HEK293T (cell line): ENCODE data around the gene CERK.

Experiments
- CTBP1 ChIP-seq: fragments of 450-650 bp; IDR thresholded peaks from 2 replicates; pipeline ENCODE4 v1.6.1; 2016; ENCODE audit warnings: borderline replicate concordance
- ELF4 ChIP-seq: fragments of 450-650 bp; IDR thresholded peaks from 2 replicates; pipeline ENCODE4 v1.6.1; 2017; ENCODE audit warnings: antibody characterized with exemption
- FOXA1 ChIP-seq: fragments of 450-650 bp; IDR thresholded peaks from 2 replicates; pipeline ENCODE4 v1.6.1; 2016; ENCODE audit warnings: mild to moderate bottlenecking
- FOXK2 ChIP-seq: fragments of 450-650 bp; IDR thresholded peaks from 2 replicates; pipeline ENCODE4 v1.6.1; 2016; ENCODE audit warnings: mild to moderate bottlenecking
- FOXM1 ChIP-seq: fragments of 450-650 bp; IDR thresholded peaks from 2 replicates; pipeline ENCODE4 v1.6.1; 2017; ENCODE audit warnings: mild to moderate bottlenecking, borderline replicate concordance
- SP1 ChIP-seq: fragments of 450-650 bp; IDR thresholded peaks from 2 replicates; pipeline ENCODE4 v1.6.1; 2017
- ZNF384 ChIP-seq: fragments of 450-650 bp; IDR thresholded peaks from 2 replicates; pipeline ENCODE4 v1.6.1; 2016
- TF ChIP-seq, protein P1 (sequence below): fragments of 450-650 bp; IDR thresholded peaks from 2 replicates; pipeline ENCODE4 v1.6.1; 2016

DNA sequence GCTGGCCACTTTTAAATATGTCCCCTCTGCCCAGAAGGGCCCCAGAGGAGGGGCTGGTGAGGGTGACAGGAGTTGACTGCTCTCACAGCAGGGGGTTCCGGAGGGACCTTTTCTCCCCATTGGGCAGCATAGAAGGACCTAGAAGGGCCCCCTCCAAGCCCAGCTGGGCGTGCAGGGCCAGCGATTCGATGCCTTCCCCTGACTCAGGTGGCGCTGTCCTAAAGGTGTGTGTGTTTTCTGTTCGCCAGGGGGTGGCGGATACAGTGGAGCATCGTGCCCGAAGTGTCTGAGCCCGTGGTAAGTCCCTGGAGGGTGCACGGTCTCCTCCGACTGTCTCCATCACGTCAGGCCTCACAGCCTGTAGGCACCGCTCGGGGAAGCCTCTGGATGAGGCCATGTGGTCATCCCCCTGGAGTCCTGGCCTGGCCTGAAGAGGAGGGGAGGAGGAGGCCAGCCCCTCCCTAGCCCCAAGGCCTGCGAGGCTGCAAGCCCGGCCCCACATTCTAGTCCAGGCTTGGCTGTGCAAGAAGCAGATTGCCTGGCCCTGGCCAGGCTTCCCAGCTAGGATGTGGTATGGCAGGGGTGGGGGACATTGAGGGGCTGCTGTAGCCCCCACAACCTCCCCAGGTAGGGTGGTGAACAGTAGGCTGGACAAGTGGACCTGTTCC, 71.3 kb downstream of the CERK start:
- TF ChIP-seq SP1 (no peak), ZNF384 (no peak), FOXA1 (no peak), CTBP1 (no peak), FOXM1 (no peak), FOXK2 (no peak), ELF4 (no peak)
- TF ChIP-seq, protein P1, sequence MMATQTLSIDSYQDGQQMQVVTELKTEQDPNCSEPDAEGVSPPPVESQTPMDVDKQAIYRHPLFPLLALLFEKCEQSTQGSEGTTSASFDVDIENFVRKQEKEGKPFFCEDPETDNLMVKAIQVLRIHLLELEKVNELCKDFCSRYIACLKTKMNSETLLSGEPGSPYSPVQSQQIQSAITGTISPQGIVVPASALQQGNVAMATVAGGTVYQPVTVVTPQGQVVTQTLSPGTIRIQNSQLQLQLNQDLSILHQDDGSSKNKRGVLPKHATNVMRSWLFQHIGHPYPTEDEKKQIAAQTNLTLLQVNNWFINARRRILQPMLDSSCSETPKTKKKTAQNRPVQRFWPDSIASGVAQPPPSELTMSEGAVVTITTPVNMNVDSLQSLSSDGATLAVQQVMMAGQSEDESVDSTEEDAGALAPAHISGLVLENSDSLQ: no peak
